Endothelial cell (in vitro differentiated cells): ENCODE data around the gene MUC6. TPM values are rescaled to one million over a fixed set of nuclear protein-coding genes. Genes with fewer than 3 reads are reported as not detected.

ENCODE experiments used
- DNase-seq: peaks from one replicate; pipeline ENCODE4 v3.0.0; 2021; ENCODE audit warnings: low spot score
- H3K27ac Mint-ChIP-seq: one replicate; pipeline ENCODE4 v1.8.0; 2021; ENCODE audit warnings: mixed read lengths, inconsistent platforms; ENCODE audit not compliant: unreplicated experiment
- H3K27me3 Mint-ChIP-seq: one replicate; pipeline ENCODE4 v1.8.0; 2021; ENCODE audit warnings: mild to moderate bottlenecking, moderate library complexity, mixed read lengths, inconsistent platforms; ENCODE audit not compliant: unreplicated experiment
- H3K36me3 Mint-ChIP-seq: one replicate; pipeline ENCODE4 v1.8.0; 2021; ENCODE audit warnings: mild to moderate bottlenecking, low read depth, mixed read lengths, inconsistent platforms; ENCODE audit not compliant: unreplicated experiment
- H3K4me1 Mint-ChIP-seq: one replicate; pipeline ENCODE4 v1.8.0; 2021; ENCODE audit warnings: mild to moderate bottlenecking, mixed read lengths, inconsistent platforms; ENCODE audit not compliant: unreplicated experiment
- H3K4me3 Mint-ChIP-seq: one replicate; pipeline ENCODE4 v1.8.0; 2021; ENCODE audit warnings: mild to moderate bottlenecking, mixed read lengths, inconsistent platforms; ENCODE audit not compliant: unreplicated experiment
- H3K9me3 Mint-ChIP-seq: one replicate; pipeline ENCODE4 v1.8.0; 2021; ENCODE audit warnings: mixed read lengths, inconsistent platforms; ENCODE audit not compliant: unreplicated experiment
- total RNA-seq: library from RNA; stranded (reverse); fragmentation: NEBNext Ultra II Directional; extraction: Animal tissue kit (Norgen Biotek cat#: 25700); gene quantifications from one replicate; pipeline ENCODE4 v1.2.1, GENCODE V29; 2021; ENCODE audit not compliant: unreplicated experiment
- TF ChIP-seq, protein P1 (sequence below): fragments of 200-600 bp; sonication (generic); IDR thresholded peaks from one replicate; pipeline ENCODE4 v1.5.0; 2021; ENCODE audit warnings: antibody characterized with exemption; ENCODE audit not compliant: unreplicated experiment

MUC6 gene
- total RNA-seq, 1 donor from 2014 or later, result not detected

DNA sequence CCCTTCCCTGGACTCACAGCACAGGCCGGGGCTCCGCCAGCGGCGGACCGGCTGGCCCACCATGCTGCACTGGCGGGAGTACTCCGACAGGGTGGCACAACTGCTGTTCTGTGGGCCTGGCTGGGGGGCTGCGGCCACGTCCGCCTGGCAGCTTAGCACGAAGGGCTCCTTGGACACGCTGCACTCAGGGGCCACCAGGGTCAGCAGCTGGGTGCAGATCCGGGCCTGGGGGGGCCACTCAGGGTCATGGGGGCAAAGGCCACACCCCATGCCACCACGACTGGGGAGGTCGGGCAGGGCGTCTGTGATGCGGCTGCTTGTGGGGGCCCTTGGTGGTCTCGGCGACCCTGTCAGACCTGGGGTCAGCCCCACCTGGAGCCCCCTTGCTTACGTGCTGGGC lies 6.0 kb downstream of the MUC6 start:
- no peak for DNase-seq
- Mint-ChIP-seq H3K36me3 (peaks cover 14% of the 10 kb centered on the region), H3K4me1 (peaks cover 6% of the 10 kb centered on the region), H3K27me3 (peaks cover 38% of the 10 kb centered on the region), H3K9me3 (no peaks in the 10 kb centered on the region), H3K27ac (no peak overlapping the region), H3K4me3 (no peak overlapping the region)
- TF ChIP-seq, protein P1, sequence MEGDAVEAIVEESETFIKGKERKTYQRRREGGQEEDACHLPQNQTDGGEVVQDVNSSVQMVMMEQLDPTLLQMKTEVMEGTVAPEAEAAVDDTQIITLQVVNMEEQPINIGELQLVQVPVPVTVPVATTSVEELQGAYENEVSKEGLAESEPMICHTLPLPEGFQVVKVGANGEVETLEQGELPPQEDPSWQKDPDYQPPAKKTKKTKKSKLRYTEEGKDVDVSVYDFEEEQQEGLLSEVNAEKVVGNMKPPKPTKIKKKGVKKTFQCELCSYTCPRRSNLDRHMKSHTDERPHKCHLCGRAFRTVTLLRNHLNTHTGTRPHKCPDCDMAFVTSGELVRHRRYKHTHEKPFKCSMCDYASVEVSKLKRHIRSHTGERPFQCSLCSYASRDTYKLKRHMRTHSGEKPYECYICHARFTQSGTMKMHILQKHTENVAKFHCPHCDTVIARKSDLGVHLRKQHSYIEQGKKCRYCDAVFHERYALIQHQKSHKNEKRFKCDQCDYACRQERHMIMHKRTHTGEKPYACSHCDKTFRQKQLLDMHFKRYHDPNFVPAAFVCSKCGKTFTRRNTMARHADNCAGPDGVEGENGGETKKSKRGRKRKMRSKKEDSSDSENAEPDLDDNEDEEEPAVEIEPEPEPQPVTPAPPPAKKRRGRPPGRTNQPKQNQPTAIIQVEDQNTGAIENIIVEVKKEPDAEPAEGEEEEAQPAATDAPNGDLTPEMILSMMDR, result no peak

DNA sequence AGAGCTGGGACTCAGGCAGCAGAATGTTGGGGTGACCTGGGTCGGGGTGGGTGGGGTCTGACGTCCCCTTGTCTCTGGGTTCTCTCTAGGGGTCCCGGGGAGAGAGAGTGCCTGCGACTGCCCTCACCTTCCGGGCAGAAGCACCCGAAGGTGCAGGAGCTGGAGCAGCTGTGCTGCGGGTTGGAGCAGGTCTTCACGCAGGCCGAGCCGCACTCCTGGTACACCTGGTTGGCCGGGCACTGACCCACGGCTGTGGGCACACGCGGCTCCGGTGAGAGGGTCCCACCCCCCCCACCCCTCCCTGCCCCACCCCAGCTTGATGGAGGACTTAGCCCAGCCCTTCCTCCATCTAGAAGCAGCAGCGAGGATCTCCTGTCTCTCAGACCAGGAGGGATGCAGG lies 6.4 kb downstream of the MUC6 start:
- DNase-seq, result no peak
- no peaks in the 10 kb centered on the region for H3K9me3 Mint-ChIP-seq
- H3K36me3 Mint-ChIP-seq, result peaks cover 14% of the 10 kb centered on the region
- no peak overlapping the region for H3K4me3 Mint-ChIP-seq
- H3K27ac Mint-ChIP-seq, result no peak overlapping the region
- H3K4me1 Mint-ChIP-seq, result peaks cover 6% of the 10 kb centered on the region
- TF ChIP-seq, protein P1, result no peak
- H3K27me3 Mint-ChIP-seq, result peaks cover 36% of the 10 kb centered on the region

DNA sequence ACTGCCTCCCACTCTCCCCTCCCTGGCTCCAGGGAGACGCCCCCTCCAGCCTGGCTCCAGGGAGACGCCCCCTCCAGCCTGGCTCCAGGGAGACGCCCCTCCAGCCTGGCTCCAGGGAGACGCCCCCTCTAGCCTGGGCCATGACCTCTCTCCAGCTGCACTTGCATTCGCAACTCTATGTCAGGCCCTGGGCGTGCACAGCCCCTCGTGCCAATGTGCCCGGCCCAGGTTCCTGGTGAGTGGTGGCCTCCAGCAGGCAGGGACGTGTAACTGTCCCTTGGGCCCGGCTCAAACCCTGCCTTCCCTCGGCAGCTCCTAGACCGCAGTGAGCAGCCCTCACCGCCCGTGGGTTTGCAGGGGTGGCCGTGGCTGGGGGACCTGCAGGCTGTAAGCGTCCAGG lies 6.9 kb downstream of the MUC6 start:
- TF ChIP-seq, protein P1, result no peak
- Mint-ChIP-seq H3K4me1 (peaks cover 6% of the 10 kb centered on the region), H3K4me3 (no peak overlapping the region), H3K27me3 (peaks cover 38% of the 10 kb centered on the region), H3K36me3 (peaks cover 14% of the 10 kb centered on the region), H3K27ac (no peak overlapping the region), H3K9me3 (no peaks in the 10 kb centered on the region)
- no peak for DNase-seq

DNA sequence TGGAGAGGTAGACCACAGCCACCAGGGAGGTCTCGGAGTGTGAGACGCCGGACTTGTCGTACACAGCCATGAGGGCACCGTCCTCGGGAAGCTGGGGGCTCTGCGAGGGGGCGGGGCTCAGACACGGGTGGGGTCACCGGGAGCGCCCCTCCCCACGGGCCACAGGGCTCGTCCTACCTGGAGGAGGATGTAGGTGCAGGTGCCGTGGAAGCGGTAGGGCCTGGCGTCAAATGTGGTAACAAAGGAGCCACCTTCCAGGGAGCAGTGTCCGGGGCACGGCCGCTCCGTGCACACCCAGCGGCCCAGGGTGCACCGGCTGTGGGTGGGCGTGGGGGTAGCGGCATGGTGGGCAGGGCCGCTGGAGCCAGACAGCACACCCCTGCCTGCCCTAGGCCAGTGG lies 7.5 kb downstream of the MUC6 start:
- Mint-ChIP-seq H3K4me3 (no peak overlapping the region), H3K9me3 (no peaks in the 10 kb centered on the region), H3K36me3 (peaks cover 14% of the 10 kb centered on the region), H3K27me3 (peaks cover 37% of the 10 kb centered on the region), H3K4me1 (peaks cover 6% of the 10 kb centered on the region), H3K27ac (no peak overlapping the region)
- no peak for DNase-seq
- TF ChIP-seq, protein P1, result no peak

DNA sequence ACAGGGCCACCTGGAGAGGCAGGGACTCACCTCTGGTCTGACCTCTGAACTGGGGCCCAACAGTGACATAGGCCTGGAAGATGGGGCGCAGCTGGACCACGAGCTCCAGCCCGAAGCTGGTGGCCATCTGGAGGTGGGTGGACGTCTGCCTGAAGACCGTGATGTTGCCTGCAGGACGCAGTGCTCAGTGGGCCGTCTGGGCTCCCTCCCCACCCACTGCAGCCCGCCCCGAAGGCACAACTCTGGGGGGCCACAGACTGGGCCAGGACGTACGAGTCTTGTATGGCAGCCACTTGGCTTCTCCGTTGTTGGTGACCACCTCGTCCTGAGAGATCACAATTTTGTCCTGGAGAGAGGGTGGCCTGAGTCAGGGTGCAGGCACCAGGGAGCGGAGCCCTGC lies 7.9 kb downstream of the MUC6 start:
- DNase-seq, result no peak
- Mint-ChIP-seq H3K27ac (no peak overlapping the region), H3K4me1 (peaks cover 6% of the 10 kb centered on the region), H3K9me3 (no peaks in the 10 kb centered on the region), H3K27me3 (peaks cover 32% of the 10 kb centered on the region), H3K36me3 (peaks cover 14% of the 10 kb centered on the region), H3K4me3 (no peak overlapping the region)
- TF ChIP-seq, protein P1, result no peak
